ENCODE results near the gene DENND1B. TPM values are rescaled to one million over a fixed set of nuclear protein-coding genes. Genes with fewer than 3 reads are reported as not detected.

DENND1B gene
- total RNA-seq, 1 experiment from 2014 or later, result 14.1 TPM

- no peaks in the 10 kb centered on the region for H3K9me2 ChIP-seq (ENCODE audit: insufficient read depth)
- no peak overlapping the region for H2AFZ ChIP-seq
- H4K20me1 ChIP-seq (ENCODE audit: insufficient read depth), result no peaks in the 10 kb centered on the region
- ChIA-PET POLR2A (ENCODE audit: unreplicated experiment) (interaction anchor here (0.7 kb wide), 1 partner anchor 224 kb away, joined by 5 read pairs; no protein-coding TSS in a partner anchor), CTCF (no interaction called here)
- H3K4me1 ChIP-seq (replicated peaks; ENCODE audit: insufficient read depth), result peaks cover 11% of the 10 kb centered on the region
- no peak overlapping the region for H3K4me3 ChIP-seq
- 0 out of 2 replicates have a peak, but pooled peaks cover 6% of the 10 kb centered on the region for H3K36me3 ChIP-seq (ENCODE audit: low read depth)
- H3K9me3 ChIP-seq (ENCODE audit: insufficient read depth, low read depth), result peaks cover 14% of the 10 kb centered on the region
- intact Hi-C loops (cut with micrococcal nuclease; ENCODE audit: unreplicated experiment), result loop anchor here (5.0 to 10.0 kb wide), 3 partner anchors 224 to 772 kb away; partner anchors contain the start of genes LHX9 and NEK7
- no peak overlapping the region for H3K4me2 ChIP-seq
- H3K27me3 ChIP-seq (ENCODE audit: insufficient read depth, low read depth), result no peaks in the 10 kb centered on the region
- TF ChIP-seq, protein P1, sequence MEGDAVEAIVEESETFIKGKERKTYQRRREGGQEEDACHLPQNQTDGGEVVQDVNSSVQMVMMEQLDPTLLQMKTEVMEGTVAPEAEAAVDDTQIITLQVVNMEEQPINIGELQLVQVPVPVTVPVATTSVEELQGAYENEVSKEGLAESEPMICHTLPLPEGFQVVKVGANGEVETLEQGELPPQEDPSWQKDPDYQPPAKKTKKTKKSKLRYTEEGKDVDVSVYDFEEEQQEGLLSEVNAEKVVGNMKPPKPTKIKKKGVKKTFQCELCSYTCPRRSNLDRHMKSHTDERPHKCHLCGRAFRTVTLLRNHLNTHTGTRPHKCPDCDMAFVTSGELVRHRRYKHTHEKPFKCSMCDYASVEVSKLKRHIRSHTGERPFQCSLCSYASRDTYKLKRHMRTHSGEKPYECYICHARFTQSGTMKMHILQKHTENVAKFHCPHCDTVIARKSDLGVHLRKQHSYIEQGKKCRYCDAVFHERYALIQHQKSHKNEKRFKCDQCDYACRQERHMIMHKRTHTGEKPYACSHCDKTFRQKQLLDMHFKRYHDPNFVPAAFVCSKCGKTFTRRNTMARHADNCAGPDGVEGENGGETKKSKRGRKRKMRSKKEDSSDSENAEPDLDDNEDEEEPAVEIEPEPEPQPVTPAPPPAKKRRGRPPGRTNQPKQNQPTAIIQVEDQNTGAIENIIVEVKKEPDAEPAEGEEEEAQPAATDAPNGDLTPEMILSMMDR (conservative IDR thresholded peaks at IDR 0.05), result no peak; the same call in 1 of the 2 replicates
- no peak for TF ChIP-seq EZH2 (IDR thresholded peaks at IDR 0.05; ENCODE audit: low read depth)
- no peaks in the 10 kb centered on the region; the same call in 1 of the 2 replicates for H3F3A ChIP-seq (ENCODE audit: insufficient read depth, low read depth)
- no peak overlapping the region for H3K27ac ChIP-seq
- DNase-seq, result no peak
- BruUV-seq (replicated peaks), result no TSS peak
- H3K79me2 ChIP-seq (ENCODE audit: low read depth), result no peaks in the 10 kb centered on the region
Measured at GRCh38 chr1:197692965-197693364, 82.3 kb downstream of the DENND1B start.

DNA sequence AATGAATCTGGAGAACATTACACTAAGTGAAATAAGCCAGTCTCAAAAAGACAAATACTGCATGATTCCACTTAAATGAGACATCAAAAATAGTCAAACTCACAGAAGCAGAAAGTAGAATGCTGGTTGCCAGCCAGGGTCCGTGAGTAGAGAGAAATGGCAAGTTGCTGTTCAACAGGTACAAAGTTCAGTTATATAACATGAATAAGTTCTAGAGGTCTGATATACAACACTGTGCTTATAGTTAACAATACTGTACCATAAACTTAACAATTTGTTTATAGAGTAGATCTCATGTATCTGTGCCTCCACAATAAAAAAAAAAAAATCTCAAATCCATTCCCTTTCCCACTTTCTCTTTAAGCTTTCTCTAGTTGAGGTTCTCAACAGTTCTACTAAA lies 83.5 kb downstream of the DENND1B start:
- no peak for DNase-seq
- 0 out of 2 replicates have a peak, but pooled peaks cover 6% of the 10 kb centered on the region for H3K36me3 ChIP-seq (ENCODE audit: low read depth)
- H4K20me1 ChIP-seq (ENCODE audit: insufficient read depth), result no peaks in the 10 kb centered on the region
- H3K9me2 ChIP-seq (ENCODE audit: insufficient read depth), result no peaks in the 10 kb centered on the region
- no peaks in the 10 kb centered on the region for H3K79me2 ChIP-seq (ENCODE audit: low read depth)
- no peaks in the 10 kb centered on the region for H3K27me3 ChIP-seq (ENCODE audit: insufficient read depth, low read depth)
- H3K4me1 ChIP-seq (replicated peaks; ENCODE audit: insufficient read depth), result peaks cover 11% of the 10 kb centered on the region
- BruUV-seq (replicated peaks), result no TSS peak
- ChIA-PET POLR2A (ENCODE audit: unreplicated experiment) (no interaction called here), CTCF (no interaction called here)
- H3F3A ChIP-seq (ENCODE audit: insufficient read depth, low read depth), result no peaks in the 10 kb centered on the region; the same call in 1 of the 2 replicates
- H3K4me2 ChIP-seq, result no peak overlapping the region
- no peak overlapping the region for H2AFZ ChIP-seq
- H3K27ac ChIP-seq, result no peak overlapping the region
- H3K4me3 ChIP-seq, result no peak overlapping the region
- TF ChIP-seq EZH2 (IDR thresholded peaks at IDR 0.05; ENCODE audit: low read depth), result no peak
- TF ChIP-seq, protein P1 (conservative IDR thresholded peaks at IDR 0.05), result no peak
- peaks cover 16% of the 10 kb centered on the region for H3K9me3 ChIP-seq (ENCODE audit: insufficient read depth, low read depth)
- intact Hi-C loops (cut with micrococcal nuclease; ENCODE audit: unreplicated experiment), result loop anchor here (5.0 to 10.0 kb wide), 3 partner anchors 225 to 773 kb away; partner anchors contain the start of genes LHX9 and NEK7

DNA sequence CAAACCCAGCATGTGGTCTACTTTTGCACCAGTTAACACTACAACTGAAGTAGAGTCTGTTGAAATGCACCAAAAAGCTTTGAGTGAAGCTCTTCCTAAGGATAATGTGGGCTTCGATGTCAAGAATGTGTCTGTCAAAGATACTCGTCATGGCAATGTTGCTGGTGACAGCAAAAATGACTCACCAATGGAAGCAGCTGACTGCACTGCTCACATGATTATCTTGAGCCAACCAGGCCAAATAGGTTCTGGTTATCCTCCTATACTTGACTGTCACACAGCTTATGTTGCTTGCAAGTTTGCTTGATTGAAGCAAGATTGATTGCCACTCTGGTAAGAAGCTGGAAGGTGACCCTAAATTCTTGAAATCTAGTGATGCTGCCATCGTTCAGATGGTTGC lies 85.2 kb downstream of the DENND1B start:
- no peaks in the 10 kb centered on the region for H3K79me2 ChIP-seq (ENCODE audit: low read depth)
- no peaks in the 10 kb centered on the region for H3K27me3 ChIP-seq (ENCODE audit: insufficient read depth, low read depth)
- H3K4me1 ChIP-seq (replicated peaks; ENCODE audit: insufficient read depth), result no peaks in the 10 kb centered on the region
- H3K9me3 ChIP-seq (ENCODE audit: insufficient read depth, low read depth), result peaks cover 12% of the 10 kb centered on the region; the same call in 1 of the 2 replicates
- no peak overlapping the region for H2AFZ ChIP-seq
- ChIA-PET CTCF (no interaction called here), POLR2A (ENCODE audit: unreplicated experiment) (no interaction called here)
- H3K4me3 ChIP-seq, result no peak overlapping the region
- H3K36me3 ChIP-seq (ENCODE audit: low read depth), result 0 out of 2 replicates have a peak, but pooled peaks cover 6% of the 10 kb centered on the region
- H4K20me1 ChIP-seq (ENCODE audit: insufficient read depth), result no peaks in the 10 kb centered on the region
- intact Hi-C loops (cut with micrococcal nuclease; ENCODE audit: unreplicated experiment), result loop anchor here (5.0 to 10.0 kb wide), 3 partner anchors 227 to 775 kb away; partner anchors contain the start of genes LHX9 and NEK7
- H3K27ac ChIP-seq, result no peak overlapping the region
- H3K4me2 ChIP-seq, result no peak overlapping the region
- DNase-seq, result no peak
- no peaks in the 10 kb centered on the region for H3K9me2 ChIP-seq (ENCODE audit: insufficient read depth)
- no TSS peak for BruUV-seq (replicated peaks)
- TF ChIP-seq, protein P1 (conservative IDR thresholded peaks at IDR 0.05), result no peak
- TF ChIP-seq EZH2 (IDR thresholded peaks at IDR 0.05; ENCODE audit: low read depth), result no peak
- no peaks in the 10 kb centered on the region for H3F3A ChIP-seq (ENCODE audit: insufficient read depth, low read depth)
